PC-3 (cell line): ENCODE results near the gene MAG. TPM values are rescaled to one million over a fixed set of nuclear protein-coding genes. Genes with fewer than 3 reads are reported as not detected.

Source experiments
- ATAC-seq: fragments of 200-7000 bp; cut with Tn5 transposase; 2 replicates; pipeline ENCODE4 v1.9.1; 2020; ENCODE audit warnings: mild to moderate bottlenecking, moderate library complexity
- BruUV-seq: library from RNA; stranded (reverse); fragments of 400-500 nt; replicated peaks from 2 replicates; lab custom pipeline; 2021; lab: Mats Ljungman, UMichigan
- CTCF ChIA-PET: fragments of 300-600 bp; sonication (Branson Sonifier 250); formaldehyde crosslinking; loops from one replicate; lab custom pipeline; 2022; ENCODE audit warnings: antibody characterized with exemption; lab: Charles Lee
- POLR2A ChIA-PET: fragments of 300-600 bp; sonication (Branson Sonifier 250); formaldehyde crosslinking; loops from one replicate; lab custom pipeline; 2022; ENCODE audit warnings: antibody characterized with exemption; ENCODE audit not compliant: unreplicated experiment; lab: Charles Lee
- DNase-seq: peaks from one replicate; pipeline ENCODE4 v3.0.0-alpha.2; 2015
- H2AFZ ChIP-seq: fragments of 300-600 bp; sonication (generic); 2 replicates; pipeline ENCODE4 v1.6.0; 2016; ENCODE audit warnings: antibody characterized with exemption, low read length
- H3F3A ChIP-seq: fragments of 300-600 bp; sonication (generic); one replicate; pipeline ENCODE4 v1.6.0; 2017; ENCODE audit warnings: antibody characterized with exemption, low read length, control low read depth, mild to moderate bottlenecking; ENCODE audit not compliant: unreplicated experiment
- H3K27ac ChIP-seq: fragments of 300-600 bp; sonication (generic); 2 replicates; pipeline ENCODE4 v1.5.1; 2016; ENCODE audit warnings: mild to moderate bottlenecking, low read length
- H3K27me3 ChIP-seq: fragments of 300-600 bp; sonication (generic); 2 replicates; pipeline ENCODE4 v1.6.1; 2016; ENCODE audit warnings: low read length, mixed read lengths
- H3K36me3 ChIP-seq: fragments of 300-600 bp; sonication (generic); 2 replicates; pipeline ENCODE4 v1.6.1; 2016; ENCODE audit warnings: low read depth, mixed run types, low read length, mixed read lengths
- H3K4me1 ChIP-seq: fragments of 300-600 bp; sonication (generic); 2 replicates; pipeline ENCODE4 v1.5.1; 2016; ENCODE audit warnings: low read length; ENCODE audit not compliant: insufficient read depth
- H3K4me2 ChIP-seq: fragments of 300-600 bp; sonication (generic); 2 replicates; pipeline ENCODE4 v1.6.0; 2016; ENCODE audit warnings: low read length
- H3K4me3 ChIP-seq: fragments of 300-600 bp; sonication (generic); 2 replicates; pipeline ENCODE4 v1.5.1; 2016; ENCODE audit warnings: mild to moderate bottlenecking, low read length, mixed read lengths
- H3K79me2 ChIP-seq: fragments of 300-600 bp; sonication (generic); 2 replicates; pipeline ENCODE4 v1.6.1; 2017; ENCODE audit warnings: low read length, mixed read lengths
- H3K9ac ChIP-seq: fragments of 300-600 bp; sonication (generic); 2 replicates; pipeline ENCODE4 v1.6.0; 2016; ENCODE audit warnings: mild to moderate bottlenecking, low read length
- H3K9me2 ChIP-seq: fragments of 300-600 bp; sonication (generic); replicated peaks from 2 replicates; pipeline ENCODE4 v1.6.1; 2016; ENCODE audit warnings: mixed run types, low read length, mixed read lengths
- H3K9me3 ChIP-seq: fragments of 300-600 bp; sonication (generic); 2 replicates; pipeline ENCODE4 v1.6.1; 2016; ENCODE audit warnings: low read length, mixed read lengths
- H4K20me1 ChIP-seq: fragments of 300-600 bp; sonication (generic); 2 replicates; pipeline ENCODE4 v1.6.1; 2016; ENCODE audit warnings: low read length, mixed read lengths
- EZH2 ChIP-seq: fragments of 300-600 bp; sonication (generic); IDR thresholded peaks from one replicate; pipeline ENCODE4 v1.6.1; 2017; ENCODE audit warnings: antibody characterized with exemption, mild to moderate bottlenecking, low read length; ENCODE audit not compliant: unreplicated experiment
- EZH2phosphoT487 ChIP-seq: fragments of 300-600 bp; sonication (generic); IDR thresholded peaks from 2 replicates; pipeline ENCODE4 v1.6.1; 2018; ENCODE audit warnings: mild to moderate bottlenecking, antibody characterized with exemption, low read length, borderline replicate concordance
- intact Hi-C: fragments of 100-400 bp; cut with micrococcal nuclease; formaldehyde crosslinking; loops from 2 replicates; pipeline ENCODE4 v1.9.0; 2023
- total RNA-seq: library from RNA; depleted of rRNA; stranded (reverse); fragments of >200 nt; gene quantifications from 2 replicates; pipeline ENCODE4 v1.2.3, GENCODE V29; 2014
- TF ChIP-seq, protein P1 (sequence below): fragments of 300-600 bp; sonication (generic); conservative IDR thresholded peaks from 2 replicates; pipeline ENCODE4 v1.5.1; 2017; ENCODE audit warnings: antibody characterized with exemption, low read depth, mild to moderate bottlenecking, low read length

The MAG gene
- total RNA-seq, 1 experiment from 2014 or later, result not detected

DNA sequence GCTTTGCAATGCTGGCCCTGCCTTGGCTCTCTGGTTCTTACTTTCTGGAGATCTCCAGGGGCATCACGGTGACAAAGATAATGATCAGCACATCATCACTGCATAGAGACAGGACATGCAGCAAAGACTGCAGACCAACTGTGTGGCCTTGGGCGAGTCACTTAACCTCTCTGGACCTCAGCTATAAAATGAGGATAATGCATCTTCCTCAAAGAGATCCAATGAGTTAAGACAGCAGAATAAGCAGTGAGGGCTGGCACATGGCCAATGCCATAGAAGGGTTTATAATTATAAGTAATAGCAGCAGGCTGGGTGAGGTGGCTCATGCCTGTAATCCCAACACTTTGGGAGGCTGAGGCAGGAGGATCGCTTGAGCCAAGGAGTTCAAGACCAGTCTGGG is 2.4 kb downstream of the MAG start:
- BruUV-seq, result no TSS peak
- peaks cover 3% of the 10 kb centered on the region; the same call in 1 of the 2 replicates for H3K27me3 ChIP-seq
- ChIA-PET CTCF (no interaction called here), POLR2A (no interaction called here)
- no peak overlapping the region for H2AFZ ChIP-seq
- no peaks in the 10 kb centered on the region for H3K36me3 ChIP-seq
- no peaks in the 10 kb centered on the region for H3F3A ChIP-seq
- intact Hi-C loops, result no loop called here
- H3K4me2 ChIP-seq, result no peak overlapping the region
- H3K9me3 ChIP-seq, result no peaks in the 10 kb centered on the region
- no peaks in the 10 kb centered on the region for H3K9me2 ChIP-seq
- no peaks in the 10 kb centered on the region for H4K20me1 ChIP-seq
- peaks cover 7% of the 10 kb centered on the region; the same call in 1 of the 2 replicates for H3K4me1 ChIP-seq
- no peaks in the 10 kb centered on the region for H3K79me2 ChIP-seq
- H3K9ac ChIP-seq, result no peak overlapping the region
- ATAC-seq (no peak), DNase-seq (no peak)
- TF ChIP-seq EZH2phosphoT487 (no peak), EZH2 (no peak)
- TF ChIP-seq, protein P1, sequence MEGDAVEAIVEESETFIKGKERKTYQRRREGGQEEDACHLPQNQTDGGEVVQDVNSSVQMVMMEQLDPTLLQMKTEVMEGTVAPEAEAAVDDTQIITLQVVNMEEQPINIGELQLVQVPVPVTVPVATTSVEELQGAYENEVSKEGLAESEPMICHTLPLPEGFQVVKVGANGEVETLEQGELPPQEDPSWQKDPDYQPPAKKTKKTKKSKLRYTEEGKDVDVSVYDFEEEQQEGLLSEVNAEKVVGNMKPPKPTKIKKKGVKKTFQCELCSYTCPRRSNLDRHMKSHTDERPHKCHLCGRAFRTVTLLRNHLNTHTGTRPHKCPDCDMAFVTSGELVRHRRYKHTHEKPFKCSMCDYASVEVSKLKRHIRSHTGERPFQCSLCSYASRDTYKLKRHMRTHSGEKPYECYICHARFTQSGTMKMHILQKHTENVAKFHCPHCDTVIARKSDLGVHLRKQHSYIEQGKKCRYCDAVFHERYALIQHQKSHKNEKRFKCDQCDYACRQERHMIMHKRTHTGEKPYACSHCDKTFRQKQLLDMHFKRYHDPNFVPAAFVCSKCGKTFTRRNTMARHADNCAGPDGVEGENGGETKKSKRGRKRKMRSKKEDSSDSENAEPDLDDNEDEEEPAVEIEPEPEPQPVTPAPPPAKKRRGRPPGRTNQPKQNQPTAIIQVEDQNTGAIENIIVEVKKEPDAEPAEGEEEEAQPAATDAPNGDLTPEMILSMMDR, result no peak
- H3K27ac ChIP-seq, result no peak overlapping the region
- no peak overlapping the region for H3K4me3 ChIP-seq

DNA sequence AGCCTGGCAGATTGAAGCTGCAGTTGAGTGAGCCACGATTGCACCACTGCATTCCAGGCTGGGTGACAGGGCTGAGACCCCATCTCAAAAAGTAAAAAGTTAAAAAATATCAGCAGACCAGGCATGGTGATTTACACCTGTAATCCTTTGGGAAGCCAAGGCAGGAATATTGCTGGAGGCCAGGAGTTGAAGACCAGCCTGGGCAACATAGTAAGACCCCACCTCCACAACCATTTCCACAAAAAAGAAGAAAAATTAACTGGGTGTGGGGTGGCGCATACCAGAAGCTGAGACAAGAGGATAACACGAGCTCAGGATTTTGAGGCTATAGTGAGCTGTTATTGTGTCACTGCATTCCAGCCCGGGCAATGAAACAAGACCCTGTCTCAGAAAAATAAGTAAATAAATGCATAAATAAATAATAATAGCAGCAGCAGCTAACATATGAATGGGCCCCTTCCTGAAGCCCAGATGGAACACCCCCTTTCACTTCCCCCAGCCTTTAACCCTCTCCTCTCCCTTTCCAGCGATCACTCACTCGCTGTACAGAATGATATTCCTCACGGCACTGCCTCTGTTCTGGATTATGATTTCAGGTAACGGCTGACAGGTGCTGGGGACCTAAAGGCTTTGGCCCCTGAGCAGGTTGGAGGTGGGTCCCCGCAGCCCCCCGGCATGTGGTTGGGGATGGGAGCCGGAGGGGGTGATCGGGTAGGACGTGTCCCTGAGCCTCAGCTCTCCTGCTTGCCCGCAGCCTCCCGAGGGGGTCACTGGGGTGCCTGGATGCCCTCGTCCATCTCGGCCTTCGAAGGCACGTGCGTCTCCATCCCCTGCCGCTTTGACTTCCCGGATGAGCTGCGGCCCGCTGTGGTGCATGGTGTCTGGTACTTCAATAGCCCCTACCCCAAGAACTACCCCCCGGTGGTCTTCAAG is 3.2 kb downstream of the MAG start:
- no peaks in the 10 kb centered on the region for H4K20me1 ChIP-seq
- no peak overlapping the region for H3K4me3 ChIP-seq
- peaks cover 3% of the 10 kb centered on the region; the same call in 1 of the 2 replicates for H3K27me3 ChIP-seq
- H3K4me1 ChIP-seq, result peaks cover 7% of the 10 kb centered on the region; the same call in 1 of the 2 replicates
- POLR2A ChIA-PET, result no interaction called here
- ATAC-seq (no peak), DNase-seq (no peak)
- no peak overlapping the region for H3K27ac ChIP-seq
- TF ChIP-seq, protein P1, result no peak
- no peak for TF ChIP-seq EZH2phosphoT487
- TF ChIP-seq EZH2, result no peak
- CTCF ChIA-PET, result interaction anchor here (0.7 kb wide), 1 partner anchor 21 kb away, joined by 4 read pairs; no protein-coding TSS in a partner anchor
- no peaks in the 10 kb centered on the region for H3K9me2 ChIP-seq
- H2AFZ ChIP-seq, result no peak overlapping the region
- H3K4me2 ChIP-seq, result no peak overlapping the region
- H3K36me3 ChIP-seq, result no peaks in the 10 kb centered on the region
- no peaks in the 10 kb centered on the region for H3F3A ChIP-seq
- intact Hi-C loops, result no loop called here
- H3K9ac ChIP-seq, result no peak overlapping the region
- no TSS peak for BruUV-seq
- no peaks in the 10 kb centered on the region for H3K79me2 ChIP-seq
- no peaks in the 10 kb centered on the region for H3K9me3 ChIP-seq
